Measurements from ENCODE around the gene DENND5A. TPM values are rescaled to one million over a fixed set of nuclear protein-coding genes. Genes with fewer than 3 reads are reported as not detected.

DENND5A gene
- total RNA-seq, 1 donor from 2014 or later, result 156 TPM

GRCh38 chr11:9313648-9314290, 48.6 kb upstream of the DENND5A start:
- H2AFZ ChIP-seq (ENCODE audit: low read depth, low read length), result peak overlapping the region; percentile 91
- no peak for FAIRE-seq

GRCh38 chr11:9310485-9311090, 45.4 kb upstream of the DENND5A start:
- no peaks in the 10 kb centered on the region for H3K27me3 Mint-ChIP-seq (ENCODE audit: low read depth, unreplicated experiment)
- Histone ChIP-seq H3K36me3 (ENCODE audit: insufficient read depth, low read length) (no peaks in the 10 kb centered on the region), H2AFZ (ENCODE audit: low read depth, low read length) (no peak overlapping the region), H3K4me1 (ENCODE audit: insufficient read depth, low read length) (peaks cover 7% of the 10 kb centered on the region), H4K20me1 (ENCODE audit: insufficient read depth, low read length) (peaks cover 47% of the 10 kb centered on the region), H3K27me3 (ENCODE audit: insufficient read depth, low read length) (no peaks in the 10 kb centered on the region), H3K79me2 (ENCODE audit: insufficient read depth, low read length) (peaks cover 79% of the 10 kb centered on the region), H3K9ac (ENCODE audit: low read length) (no peak overlapping the region), H3K27ac (ENCODE audit: low read depth, low read length) (no peak overlapping the region), H3K9me3 (ENCODE audit: insufficient read depth, low read depth, low read length) (no peaks in the 10 kb centered on the region), H3K4me3 (ENCODE audit: insufficient read depth, low read depth, low read length) (no peak overlapping the region), H3K4me2 (ENCODE audit: low read length) (no peak overlapping the region)
- DNase-seq (ENCODE audit: low read depth) (no peak), FAIRE-seq (no peak)
- no peak overlapping the region for H3K4me3 Mint-ChIP-seq (ENCODE audit: unreplicated experiment)
- H3K9me3 Mint-ChIP-seq (ENCODE audit: unreplicated experiment), result peaks cover 2% of the 10 kb centered on the region
- TF ChIP-seq EZH2 (IDR thresholded peaks at IDR 0.05; ENCODE audit: insufficient read depth, low read length), result no peak
- TF ChIP-seq, protein P1, sequence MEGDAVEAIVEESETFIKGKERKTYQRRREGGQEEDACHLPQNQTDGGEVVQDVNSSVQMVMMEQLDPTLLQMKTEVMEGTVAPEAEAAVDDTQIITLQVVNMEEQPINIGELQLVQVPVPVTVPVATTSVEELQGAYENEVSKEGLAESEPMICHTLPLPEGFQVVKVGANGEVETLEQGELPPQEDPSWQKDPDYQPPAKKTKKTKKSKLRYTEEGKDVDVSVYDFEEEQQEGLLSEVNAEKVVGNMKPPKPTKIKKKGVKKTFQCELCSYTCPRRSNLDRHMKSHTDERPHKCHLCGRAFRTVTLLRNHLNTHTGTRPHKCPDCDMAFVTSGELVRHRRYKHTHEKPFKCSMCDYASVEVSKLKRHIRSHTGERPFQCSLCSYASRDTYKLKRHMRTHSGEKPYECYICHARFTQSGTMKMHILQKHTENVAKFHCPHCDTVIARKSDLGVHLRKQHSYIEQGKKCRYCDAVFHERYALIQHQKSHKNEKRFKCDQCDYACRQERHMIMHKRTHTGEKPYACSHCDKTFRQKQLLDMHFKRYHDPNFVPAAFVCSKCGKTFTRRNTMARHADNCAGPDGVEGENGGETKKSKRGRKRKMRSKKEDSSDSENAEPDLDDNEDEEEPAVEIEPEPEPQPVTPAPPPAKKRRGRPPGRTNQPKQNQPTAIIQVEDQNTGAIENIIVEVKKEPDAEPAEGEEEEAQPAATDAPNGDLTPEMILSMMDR (IDR thresholded peaks at IDR 0.05; ENCODE audit: insufficient read depth, low read depth, low read length), result no peak
- H3K36me3 Mint-ChIP-seq (ENCODE audit: low read depth, unreplicated experiment), result peaks cover 6% of the 10 kb centered on the region
- H3K27ac Mint-ChIP-seq (ENCODE audit: unreplicated experiment), result no peak overlapping the region
- peaks cover 8% of the 10 kb centered on the region for H3K4me1 Mint-ChIP-seq (ENCODE audit: low read depth, unreplicated experiment)

More at GRCh38 chr11:9313648-9314290, 48.6 kb upstream of the DENND5A start:
- Mint-ChIP-seq H3K9me3 (ENCODE audit: unreplicated experiment) (no peaks in the 10 kb centered on the region), H3K4me3 (ENCODE audit: unreplicated experiment) (peak overlapping the region; percentile 94), H3K4me1 (ENCODE audit: low read depth, unreplicated experiment) (peaks cover 5% of the 10 kb centered on the region), H3K36me3 (ENCODE audit: low read depth, unreplicated experiment) (peaks cover 2% of the 10 kb centered on the region), H3K27ac (ENCODE audit: unreplicated experiment) (peak overlapping the region; percentile 89), H3K27me3 (ENCODE audit: low read depth, unreplicated experiment) (no peaks in the 10 kb centered on the region)
- Histone ChIP-seq H3K4me1 (ENCODE audit: insufficient read depth, low read length) (peaks cover 7% of the 10 kb centered on the region), H3K9me3 (ENCODE audit: insufficient read depth, low read depth, low read length) (no peaks in the 10 kb centered on the region), H3K79me2 (ENCODE audit: insufficient read depth, low read length) (peaks cover 52% of the 10 kb centered on the region), H3K36me3 (ENCODE audit: insufficient read depth, low read length) (no peaks in the 10 kb centered on the region), H3K4me3 (ENCODE audit: insufficient read depth, low read depth, low read length) (peak overlapping the region; percentile 82), H4K20me1 (ENCODE audit: insufficient read depth, low read length) (peaks cover 32% of the 10 kb centered on the region), H3K9ac (ENCODE audit: low read length) (peak overlapping the region; percentile 86), H3K27ac (ENCODE audit: low read depth, low read length) (peak overlapping the region; percentile 72), H3K27me3 (ENCODE audit: insufficient read depth, low read length) (no peaks in the 10 kb centered on the region), H3K4me2 (ENCODE audit: low read length) (peak overlapping the region; percentile 86)
- peak; percentile 13 for DNase-seq (ENCODE audit: low read depth)
- TF ChIP-seq, protein P1 (IDR thresholded peaks at IDR 0.05; ENCODE audit: insufficient read depth, low read depth, low read length), result no peak
- no peak for TF ChIP-seq EZH2 (IDR thresholded peaks at IDR 0.05; ENCODE audit: insufficient read depth, low read length)

- no peak overlapping the region for H3K4me3 Mint-ChIP-seq (ENCODE audit: unreplicated experiment)
- TF ChIP-seq EZH2 (IDR thresholded peaks at IDR 0.05; ENCODE audit: insufficient read depth, low read length), result no peak
- TF ChIP-seq, protein P1 (IDR thresholded peaks at IDR 0.05; ENCODE audit: insufficient read depth, low read depth, low read length), result no peak
- H2AFZ ChIP-seq (ENCODE audit: low read depth, low read length), result no peak overlapping the region
These were observed 39.0 kb upstream of the DENND5A start for GRCh38 chr11:9304178-9304577.

More at GRCh38 chr11:9304178-9304577, 39.0 kb upstream of the DENND5A start:
- H4K20me1 ChIP-seq (ENCODE audit: insufficient read depth, low read length), result peaks cover 39% of the 10 kb centered on the region
- no peak overlapping the region for H3K27ac ChIP-seq (ENCODE audit: low read depth, low read length)
- no peaks in the 10 kb centered on the region for H3K27me3 Mint-ChIP-seq (ENCODE audit: low read depth, unreplicated experiment)
- no peak overlapping the region for H3K4me3 ChIP-seq (ENCODE audit: insufficient read depth, low read depth, low read length)
- no peaks in the 10 kb centered on the region for H3K4me1 ChIP-seq (ENCODE audit: insufficient read depth, low read length)
- H3K27me3 ChIP-seq (ENCODE audit: insufficient read depth, low read length), result no peaks in the 10 kb centered on the region
- peaks cover 3% of the 10 kb centered on the region for H3K36me3 Mint-ChIP-seq (ENCODE audit: low read depth, unreplicated experiment)
- peaks cover 8% of the 10 kb centered on the region for H3K4me1 Mint-ChIP-seq (ENCODE audit: low read depth, unreplicated experiment)
- peaks cover 2% of the 10 kb centered on the region for H3K9me3 Mint-ChIP-seq (ENCODE audit: unreplicated experiment)
- DNase-seq (ENCODE audit: low read depth) (no peak), FAIRE-seq (no peak)
- H3K4me2 ChIP-seq (ENCODE audit: low read length), result no peak overlapping the region
- H3K36me3 ChIP-seq (ENCODE audit: insufficient read depth, low read length), result no peaks in the 10 kb centered on the region
- H3K9ac ChIP-seq (ENCODE audit: low read length), result no peak overlapping the region
- H3K27ac Mint-ChIP-seq (ENCODE audit: unreplicated experiment), result no peak overlapping the region
- peaks cover 75% of the 10 kb centered on the region for H3K79me2 ChIP-seq (ENCODE audit: insufficient read depth, low read length)
- H3K9me3 ChIP-seq (ENCODE audit: insufficient read depth, low read depth, low read length), result no peaks in the 10 kb centered on the region
